ENCODE results near the gene RAB9B. TPM values are rescaled to one million over a fixed set of nuclear protein-coding genes. Genes with fewer than 3 reads are reported as not detected.

RAB9B gene
- polyA plus RNA-seq, 10 donors = 13.6 to 39.3 (median 29.6) TPM

DNA sequence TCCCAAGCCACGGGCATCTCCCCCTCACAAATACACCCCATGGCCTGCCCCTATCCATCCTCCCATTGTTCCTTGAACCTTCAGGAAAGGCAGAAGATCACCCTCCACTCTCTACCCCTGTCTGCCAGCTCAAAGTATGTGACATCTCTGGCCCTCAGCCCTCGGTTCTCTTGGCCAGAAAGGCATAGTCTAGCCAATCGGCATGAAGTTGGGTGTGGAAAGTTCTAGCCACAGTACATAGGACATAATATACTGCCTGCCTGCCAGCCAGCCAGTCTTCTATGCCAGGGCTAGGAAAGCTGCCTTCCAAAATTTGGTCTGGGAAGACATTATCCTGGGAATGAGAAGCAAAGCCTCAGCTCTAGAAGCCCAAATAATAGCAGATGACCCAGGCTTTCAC is 58.6 kb downstream of the RAB9B start:
- DNase-seq = no peak

Other genes with a start within 250 kb of the RAB9B start
- 100 to 1,000 TPM in 2 of 10 donors, 10 to 100 TPM in 8; 75.0 to 110 (median 87.5) TPM for gene TCEAL4, start 246.7 kb downstream of the RAB9B start, polyA plus RNA-seq (ENCODE audit: insufficient read length in 10 of 10)
- gene TCEAL3, start 224.3 kb downstream of the RAB9B start, polyA plus RNA-seq (ENCODE audit: insufficient read length in 10 of 10) = 10 to 100 TPM in 7 of 10 donors, 1 to 10 TPM in 3; 8.1 to 15.7 (median 10.6) TPM
- 10 to 100 TPM; 51.8 to 70.1 (median 61.0) TPM for gene TCEAL1, start 203.3 kb downstream of the RAB9B start, polyA plus RNA-seq (ENCODE audit: insufficient read length in 10 of 10)
- gene MORF4L2, start 145.6 kb downstream of the RAB9B start, polyA plus RNA-seq (ENCODE audit: insufficient read length in 10 of 10) = 100 to 1,000 TPM; 232 to 296 (median 261) TPM
- 1 to 10 TPM in 4 of 10 donors, under 1 TPM in 6; 0.38 to 1.5 (median 0.76) TPM for gene TMEM31, start 121.3 kb downstream of the RAB9B start, polyA plus RNA-seq (ENCODE audit: insufficient read length in 10 of 10)
- gene PLP1, start 55.4 kb downstream of the RAB9B start, polyA plus RNA-seq (ENCODE audit: insufficient read length in 10 of 10) = 100 to 1,000 TPM in 2 of 10 donors, 10 to 100 TPM in 8; 56.8 to 111 (median 85.8) TPM
- 10 to 100 TPM in 6 of 10 donors, 1 to 10 TPM in 4; 8.5 to 14.5 (median 10.6) TPM for gene TMSB15B, start 130.4 kb upstream of the RAB9B start, polyA plus RNA-seq (ENCODE audit: insufficient read length in 10 of 10)
- gene H2BW1, start 181.5 kb upstream of the RAB9B start, polyA plus RNA-seq (ENCODE audit: insufficient read length in 10 of 10) = not detected
- under 1 TPM; 0.21 to 0.71 (median 0.41) TPM for gene H2BW2, start 207.7 kb upstream of the RAB9B start, polyA plus RNA-seq (ENCODE audit: insufficient read length in 10 of 10)
- 1 to 10 TPM; 3.1 to 8.8 (median 5.2) TPM for gene TMSB15C, start 244.0 kb upstream of the RAB9B start, polyA plus RNA-seq (ENCODE audit: insufficient read length in 10 of 10)

Data from muscle of back (tissue), 11 donors.